ENCODE results near the gene NFAT5.
"Not testable (repeated sequence)": the region's sequence is repeated elsewhere in the genome, so short reads cannot be mapped to it uniquely, and the experiment has no call there.

The NFAT5 gene

DNA sequence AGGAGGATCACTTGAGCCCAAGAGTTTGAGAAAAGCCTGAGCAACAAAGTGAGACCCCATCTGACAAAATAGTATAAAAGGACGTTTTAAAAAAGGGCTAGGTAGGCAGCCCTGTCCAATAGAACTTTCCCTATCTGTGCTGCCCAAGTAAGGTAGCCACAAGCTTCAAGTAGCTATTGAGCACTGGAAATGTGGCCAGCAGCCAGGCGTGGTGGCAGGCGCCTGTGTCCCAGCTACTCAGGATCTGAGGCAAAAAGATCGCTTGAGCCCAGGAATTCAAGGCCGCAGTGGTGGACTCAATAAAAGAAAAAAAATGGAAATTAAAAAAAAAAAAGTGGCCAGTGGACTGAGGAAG, 162.1 kb downstream of the NFAT5 start:
- no peak overlapping the region for H3K4ac ChIP-seq (ENCODE audit: low read length)
- no peak overlapping the region for H2AK5ac ChIP-seq (ENCODE audit: low read depth, low read length)
- peak overlapping the region; percentile 29 for H2BK120ac ChIP-seq (ENCODE audit: low read depth, low read length)
- H3K9ac ChIP-seq (ENCODE audit: low read depth, low read length, poor library complexity), result no peak overlapping the region
- H3K4me1 ChIP-seq (ENCODE audit: control insufficient read depth in 2 of 2, insufficient read depth in 1 of 2, low read depth in 1 of 2, low read length in 2 of 2), result peaks cover 4 to 15% of the 10 kb centered on the region in 2 donors
- no peak overlapping the region for H3K23ac ChIP-seq (ENCODE audit: low read depth, low read length, poor library complexity)
- H3K14ac ChIP-seq (ENCODE audit: low read length), result no peak overlapping the region
- no peak overlapping the region for H4K91ac ChIP-seq (ENCODE audit: low read depth, low read length, poor library complexity)
- no peaks in the 10 kb centered on the region for H3K9me3 ChIP-seq (replicated peaks in 1 of 2; ENCODE audit: control insufficient read depth in 2 of 2, insufficient read depth in 1 of 2, low read depth in 1 of 2, low read length in 2 of 2)
- H3K18ac ChIP-seq (ENCODE audit: low read length), result peak overlapping the region; percentile 84
- H2BK15ac ChIP-seq (ENCODE audit: low read length), result no peak overlapping the region
- H2BK5ac ChIP-seq (ENCODE audit: low read length), result peak overlapping the region; percentile 21
- whole genome bisulfite sequencing, 2 donors (ENCODE audit: extremely low coverage in 2 of 2, insufficient read length in 2 of 2, insufficient replicate concordance in 1 of 2), result no CpG with 5 or more reads among the region's 5 CpGs
- peak overlapping the region; percentile 4 for H3K27ac ChIP-seq (replicated peaks; ENCODE audit: low read length)
- no peak overlapping the region for H2AFZ ChIP-seq (ENCODE audit: low read length)
- H3K4me2 ChIP-seq (ENCODE audit: insufficient read depth, low read length, poor library complexity, severe bottlenecking), result no peak overlapping the region
- no peaks in the 10 kb centered on the region for H3K79me1 ChIP-seq (ENCODE audit: low read depth, low read length)
- H3K27me3 ChIP-seq (ENCODE audit: control insufficient read depth in 3 of 3, insufficient read depth in 3 of 3, low read depth in 1 of 3, low read length in 3 of 3), result no peaks in the 10 kb centered on the region
- H3K4me3 ChIP-seq (ENCODE audit: low read length in 2 of 2), result no peak overlapping the region
- H2BK12ac ChIP-seq (ENCODE audit: low read length), result no peak overlapping the region
- no peaks in the 10 kb centered on the region for H3K36me3 ChIP-seq (replicated peaks in 1 of 2; ENCODE audit: control insufficient read depth in 2 of 2, insufficient read depth in 2 of 2, low read length in 2 of 2)
- DNase-seq (ENCODE audit: low spot score), result no peak
- no peak overlapping the region for H4K8ac ChIP-seq (ENCODE audit: low read depth, low read length)

DNA sequence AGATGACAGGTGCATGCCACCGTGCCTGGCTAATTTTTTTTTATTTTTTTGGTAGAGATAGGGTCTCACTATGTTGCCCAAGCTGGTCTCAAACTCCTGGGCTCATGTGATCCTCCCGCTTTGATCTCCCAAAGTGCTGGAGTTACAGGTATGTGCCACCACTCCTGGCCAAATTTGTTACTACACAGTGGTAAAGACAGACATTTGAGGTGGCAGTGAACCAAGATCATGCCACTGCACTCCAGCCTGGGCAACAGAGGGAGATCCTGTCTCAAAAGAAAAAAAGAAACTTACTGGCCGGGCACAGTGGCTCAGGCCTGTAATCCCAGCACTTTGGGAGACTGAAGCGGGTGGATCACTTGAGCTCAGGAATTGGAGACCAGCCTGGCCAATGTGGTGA, 163.3 kb downstream of the NFAT5 start:
- not testable (repeated sequence) for H2AFZ ChIP-seq (ENCODE audit: low read length); H2BK12ac ChIP-seq (ENCODE audit: low read length); H3K9ac ChIP-seq (ENCODE audit: low read depth, low read length, poor library complexity); H3K4me2 ChIP-seq (ENCODE audit: insufficient read depth, low read length, poor library complexity, severe bottlenecking); DNase-seq (ENCODE audit: low spot score); H2BK15ac ChIP-seq (ENCODE audit: low read length); H4K91ac ChIP-seq (ENCODE audit: low read depth, low read length, poor library complexity); H3K36me3 ChIP-seq (replicated peaks in 1 of 2; ENCODE audit: control insufficient read depth in 2 of 2, insufficient read depth in 2 of 2, low read length in 2 of 2); H4K8ac ChIP-seq (ENCODE audit: low read depth, low read length); H3K27me3 ChIP-seq (ENCODE audit: control insufficient read depth in 3 of 3, insufficient read depth in 3 of 3, low read depth in 1 of 3, low read length in 3 of 3); H3K18ac ChIP-seq (ENCODE audit: low read length); H3K4me3 ChIP-seq (ENCODE audit: low read length in 2 of 2); H3K14ac ChIP-seq (ENCODE audit: low read length); H3K27ac ChIP-seq (replicated peaks; ENCODE audit: low read length); H3K23ac ChIP-seq (ENCODE audit: low read depth, low read length, poor library complexity); H2BK5ac ChIP-seq (ENCODE audit: low read length); H3K4ac ChIP-seq (ENCODE audit: low read length); H3K9me3 ChIP-seq (replicated peaks in 1 of 2; ENCODE audit: control insufficient read depth in 2 of 2, insufficient read depth in 1 of 2, low read depth in 1 of 2, low read length in 2 of 2); H3K79me1 ChIP-seq (ENCODE audit: low read depth, low read length); H2BK120ac ChIP-seq (ENCODE audit: low read depth, low read length); H2AK5ac ChIP-seq (ENCODE audit: low read depth, low read length)
- no CpG with 5 or more reads among the region's 4 CpGs for WGBS, 2 donors (ENCODE audit: extremely low coverage in 2 of 2, insufficient read length in 2 of 2, insufficient replicate concordance in 1 of 2)
- peaks cover 4 to 15% of the 10 kb centered on the region in 2 donors for H3K4me1 ChIP-seq (ENCODE audit: control insufficient read depth in 2 of 2, insufficient read depth in 1 of 2, low read depth in 1 of 2, low read length in 2 of 2)

DNA sequence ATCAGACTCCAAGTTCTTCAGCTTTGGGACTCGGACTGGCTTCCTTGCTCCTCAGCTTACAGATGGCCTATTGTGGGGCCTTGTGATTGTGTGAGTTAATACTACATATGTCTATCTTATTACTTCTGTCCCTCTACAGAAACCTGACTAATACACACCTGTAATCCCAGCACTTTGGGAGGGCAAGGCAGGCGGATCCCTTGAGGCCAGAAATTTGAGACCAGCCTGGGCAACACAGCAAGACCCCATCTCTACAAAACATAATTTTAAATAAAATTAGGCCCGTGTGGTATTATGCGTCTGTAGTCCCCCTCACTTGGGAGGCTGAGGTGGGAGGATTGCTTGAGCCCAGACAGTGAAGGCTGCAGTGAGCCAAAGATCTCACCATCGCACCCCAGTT, 165.5 kb downstream of the NFAT5 start:
- not testable (repeated sequence) for H3K79me1 ChIP-seq (ENCODE audit: low read depth, low read length); H3K27me3 ChIP-seq (ENCODE audit: control insufficient read depth in 3 of 3, insufficient read depth in 3 of 3, low read depth in 1 of 3, low read length in 3 of 3); H3K9me3 ChIP-seq (replicated peaks in 1 of 2; ENCODE audit: control insufficient read depth in 2 of 2, insufficient read depth in 1 of 2, low read depth in 1 of 2, low read length in 2 of 2); H2BK120ac ChIP-seq (ENCODE audit: low read depth, low read length); H4K91ac ChIP-seq (ENCODE audit: low read depth, low read length, poor library complexity); H3K36me3 ChIP-seq (replicated peaks in 1 of 2; ENCODE audit: control insufficient read depth in 2 of 2, insufficient read depth in 2 of 2, low read length in 2 of 2); H3K4me3 ChIP-seq (ENCODE audit: low read length in 2 of 2); H3K9ac ChIP-seq (ENCODE audit: low read depth, low read length, poor library complexity); H3K23ac ChIP-seq (ENCODE audit: low read depth, low read length, poor library complexity); H2AFZ ChIP-seq (ENCODE audit: low read length); H3K4me2 ChIP-seq (ENCODE audit: insufficient read depth, low read length, poor library complexity, severe bottlenecking); H2AK5ac ChIP-seq (ENCODE audit: low read depth, low read length); H2BK12ac ChIP-seq (ENCODE audit: low read length); H2BK5ac ChIP-seq (ENCODE audit: low read length); H3K18ac ChIP-seq (ENCODE audit: low read length); H4K8ac ChIP-seq (ENCODE audit: low read depth, low read length); H3K27ac ChIP-seq (replicated peaks; ENCODE audit: low read length); H3K4ac ChIP-seq (ENCODE audit: low read length); H3K14ac ChIP-seq (ENCODE audit: low read length); DNase-seq (ENCODE audit: low spot score); H2BK15ac ChIP-seq (ENCODE audit: low read length)
- no CpG with 5 or more reads among the region's 5 CpGs for WGBS, 2 donors (ENCODE audit: extremely low coverage in 2 of 2, insufficient read length in 2 of 2, insufficient replicate concordance in 1 of 2)
- H3K4me1 ChIP-seq (ENCODE audit: control insufficient read depth in 2 of 2, insufficient read depth in 1 of 2, low read depth in 1 of 2, low read length in 2 of 2), result peaks cover 0 to 10% of the 10 kb centered on the region in 2 donors

DNA sequence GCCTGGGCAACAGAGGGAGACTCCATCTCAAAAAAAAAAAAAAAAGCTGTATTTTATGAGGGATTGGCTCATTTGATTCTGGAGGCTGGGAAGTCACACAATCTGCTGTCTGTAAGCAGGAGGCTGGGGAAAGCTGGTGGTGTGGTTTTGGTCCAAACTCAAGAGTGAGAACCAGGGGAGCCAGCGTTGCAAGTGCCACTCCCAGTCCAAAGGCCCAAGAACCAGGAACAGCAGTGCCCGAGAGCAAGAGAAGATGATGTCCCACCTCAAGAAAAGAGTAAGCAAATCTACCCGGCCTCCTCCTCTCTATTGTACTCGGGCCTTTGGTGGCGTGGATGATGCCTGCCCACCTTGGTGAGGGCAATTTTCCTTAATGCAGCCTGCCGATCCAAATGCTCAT, 166.3 kb downstream of the NFAT5 start:
- Histone ChIP-seq H2BK5ac (ENCODE audit: low read length) (no peak overlapping the region), H3K23ac (ENCODE audit: low read depth, low read length, poor library complexity) (no peak overlapping the region), H3K79me1 (ENCODE audit: low read depth, low read length) (no peaks in the 10 kb centered on the region), H3K36me3 (replicated peaks in 1 of 2; ENCODE audit: control insufficient read depth in 2 of 2, insufficient read depth in 2 of 2, low read length in 2 of 2) (no peaks in the 10 kb centered on the region), H3K27ac (replicated peaks; ENCODE audit: low read length) (no peak overlapping the region), H3K4ac (ENCODE audit: low read length) (no peak overlapping the region), H4K91ac (ENCODE audit: low read depth, low read length, poor library complexity) (no peak overlapping the region), H2AFZ (ENCODE audit: low read length) (no peak overlapping the region), H2AK5ac (ENCODE audit: low read depth, low read length) (no peak overlapping the region), H2BK15ac (ENCODE audit: low read length) (no peak overlapping the region), H3K9me3 (replicated peaks in 1 of 2; ENCODE audit: control insufficient read depth in 2 of 2, insufficient read depth in 1 of 2, low read depth in 1 of 2, low read length in 2 of 2) (no peaks in the 10 kb centered on the region), H3K27me3 (ENCODE audit: control insufficient read depth in 3 of 3, insufficient read depth in 3 of 3, low read depth in 1 of 3, low read length in 3 of 3) (no peaks in the 10 kb centered on the region), H3K4me1 (ENCODE audit: control insufficient read depth in 2 of 2, insufficient read depth in 1 of 2, low read depth in 1 of 2, low read length in 2 of 2) (peaks cover 0 to 8% of the 10 kb centered on the region in 2 donors), H3K4me3 (ENCODE audit: low read length in 2 of 2) (no peak overlapping the region), H3K18ac (ENCODE audit: low read length) (no peak overlapping the region), H3K9ac (ENCODE audit: low read depth, low read length, poor library complexity) (no peak overlapping the region), H2BK12ac (ENCODE audit: low read length) (no peak overlapping the region), H3K4me2 (ENCODE audit: insufficient read depth, low read length, poor library complexity, severe bottlenecking) (no peak overlapping the region), H3K14ac (ENCODE audit: low read length) (no peak overlapping the region), H4K8ac (ENCODE audit: low read depth, low read length) (no peak overlapping the region), H2BK120ac (ENCODE audit: low read depth, low read length) (no peak overlapping the region)
- DNase-seq (ENCODE audit: low spot score), result no peak
- no CpG with 5 or more reads among the region's 6 CpGs for WGBS, 2 donors (ENCODE audit: extremely low coverage in 2 of 2, insufficient read length in 2 of 2, insufficient replicate concordance in 1 of 2)
